ENCODE measurements around the gene TEDDM1. TPM values are rescaled to one million over a fixed set of nuclear protein-coding genes. Genes with fewer than 3 reads are reported as not detected.

TEDDM1 gene
- polyA plus RNA-seq, 1 of the 3 experiments (the other 2 are of a cell fraction): not detected

GRCh38 chr1:182406012-182406411, 5.5 kb upstream of the TEDDM1 start:
- 5% methylated on average over 1 of the region's 1 CpG for WGBS (ENCODE audit: low lambda C conversion rate)
- CTCF ChIA-PET: interaction anchor here (1.3 to 2.6 kb wide), 5 partner anchors 10 to 377 kb away, joined by 3 to 14 read pairs (median 7); no protein-coding TSS in a partner anchor
- no peak for TF ChIP-seq MXI1 (IDR thresholded peaks at IDR 0.05; ENCODE audit: low read depth, low read length)

GRCh38 chr1:182405578-182405977, 5.1 kb upstream of the TEDDM1 start:
- CTCF ChIA-PET: interaction anchor here (0.8 to 2.6 kb wide), 8 partner anchors 9 to 377 kb away, joined by 3 to 14 read pairs (median 4); no protein-coding TSS in a partner anchor
- Histone ChIP-seq H3K79me2 (ENCODE audit: insufficient read depth) (no peaks in the 10 kb centered on the region), H3K9me3 (no peaks in the 10 kb centered on the region), H3K4me3 (ENCODE audit: low read depth in 2 of 2, low read length in 1 of 2) (no peak overlapping the region), H3K9ac (no peak overlapping the region), H3K4me1 (ENCODE audit: control insufficient read depth in 1 of 2, insufficient read depth in 2 of 2, low read depth in 1 of 2, low read length in 1 of 2) (no peaks in the 10 kb centered on the region), H3K36me3 (replicated peaks in 1 of 2; ENCODE audit: control insufficient read depth in 1 of 2, insufficient read depth in 2 of 2, low read length in 1 of 2) (no peaks in the 10 kb centered on the region), H3K27ac (ENCODE audit: low read depth in 2 of 2, low read length in 1 of 2) (no peak overlapping the region), H3K27me3 (ENCODE audit: insufficient read depth) (no peaks in the 10 kb centered on the region), H3K9me2 (no peaks in the 10 kb centered on the region), H3K4me2 (no peak overlapping the region), H2AFZ (ENCODE audit: low read depth) (no peak overlapping the region), H4K20me1 (ENCODE audit: insufficient read depth) (no peaks in the 10 kb centered on the region), H3F3A (replicated peaks; ENCODE audit: insufficient read depth) (no peaks in the 10 kb centered on the region)
- TF ChIP-seq, protein P1, sequence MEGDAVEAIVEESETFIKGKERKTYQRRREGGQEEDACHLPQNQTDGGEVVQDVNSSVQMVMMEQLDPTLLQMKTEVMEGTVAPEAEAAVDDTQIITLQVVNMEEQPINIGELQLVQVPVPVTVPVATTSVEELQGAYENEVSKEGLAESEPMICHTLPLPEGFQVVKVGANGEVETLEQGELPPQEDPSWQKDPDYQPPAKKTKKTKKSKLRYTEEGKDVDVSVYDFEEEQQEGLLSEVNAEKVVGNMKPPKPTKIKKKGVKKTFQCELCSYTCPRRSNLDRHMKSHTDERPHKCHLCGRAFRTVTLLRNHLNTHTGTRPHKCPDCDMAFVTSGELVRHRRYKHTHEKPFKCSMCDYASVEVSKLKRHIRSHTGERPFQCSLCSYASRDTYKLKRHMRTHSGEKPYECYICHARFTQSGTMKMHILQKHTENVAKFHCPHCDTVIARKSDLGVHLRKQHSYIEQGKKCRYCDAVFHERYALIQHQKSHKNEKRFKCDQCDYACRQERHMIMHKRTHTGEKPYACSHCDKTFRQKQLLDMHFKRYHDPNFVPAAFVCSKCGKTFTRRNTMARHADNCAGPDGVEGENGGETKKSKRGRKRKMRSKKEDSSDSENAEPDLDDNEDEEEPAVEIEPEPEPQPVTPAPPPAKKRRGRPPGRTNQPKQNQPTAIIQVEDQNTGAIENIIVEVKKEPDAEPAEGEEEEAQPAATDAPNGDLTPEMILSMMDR (IDR thresholded peaks at IDR 0.05): no peak
- TF ChIP-seq PBX3 (IDR thresholded peaks at IDR 0.05) (no peak), EP300 (IDR thresholded peaks at IDR 0.05; ENCODE audit: borderline replicate concordance in 1 of 2, low read depth in 1 of 2, low read length in 1 of 2) (no peak), ZBTB33 (IDR thresholded peaks at IDR 0.05; ENCODE audit: borderline replicate concordance, low read depth) (no peak), RXRA (IDR thresholded peaks at IDR 0.05; ENCODE audit: borderline replicate concordance, low read depth) (no peak), RCOR1 (IDR thresholded peaks at IDR 0.05; ENCODE audit: low read length) (no peak), FOSL2 (IDR thresholded peaks at IDR 0.05; ENCODE audit: borderline replicate concordance, low read depth) (no peak), JUND (IDR thresholded peaks at IDR 0.05) (no peak), YY1 (IDR thresholded peaks at IDR 0.05; ENCODE audit: low read depth) (no peak), POLR2AphosphoS5 (IDR thresholded peaks at IDR 0.05; ENCODE audit: low read depth, low read length) (no peak), MXI1 (IDR thresholded peaks at IDR 0.05; ENCODE audit: low read depth, low read length) (no peak), FOXJ3 (CRISPR knock-in tag; IDR thresholded peaks at IDR 0.05) (no peak), NFIC (IDR thresholded peaks at IDR 0.05; ENCODE audit: borderline replicate concordance) (no peak), ELF1 (IDR thresholded peaks at IDR 0.05) (no peak), TAF1 (IDR thresholded peaks at IDR 0.05; ENCODE audit: borderline replicate concordance, low read depth, low read length) (no peak)
- TF ChIP-seq, protein P2, sequence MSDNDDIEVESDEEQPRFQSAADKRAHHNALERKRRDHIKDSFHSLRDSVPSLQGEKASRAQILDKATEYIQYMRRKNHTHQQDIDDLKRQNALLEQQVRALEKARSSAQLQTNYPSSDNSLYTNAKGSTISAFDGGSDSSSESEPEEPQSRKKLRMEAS (IDR thresholded peaks at IDR 0.05; ENCODE audit: low read depth): no peak
- TF ChIP-seq, protein P3, sequence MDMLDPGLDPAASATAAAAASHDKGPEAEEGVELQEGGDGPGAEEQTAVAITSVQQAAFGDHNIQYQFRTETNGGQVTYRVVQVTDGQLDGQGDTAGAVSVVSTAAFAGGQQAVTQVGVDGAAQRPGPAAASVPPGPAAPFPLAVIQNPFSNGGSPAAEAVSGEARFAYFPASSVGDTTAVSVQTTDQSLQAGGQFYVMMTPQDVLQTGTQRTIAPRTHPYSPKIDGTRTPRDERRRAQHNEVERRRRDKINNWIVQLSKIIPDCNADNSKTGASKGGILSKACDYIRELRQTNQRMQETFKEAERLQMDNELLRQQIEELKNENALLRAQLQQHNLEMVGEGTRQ (IDR thresholded peaks at IDR 0.05; ENCODE audit: borderline replicate concordance, low read depth, low read length): no peak
- TF ChIP-seq, protein P4, sequence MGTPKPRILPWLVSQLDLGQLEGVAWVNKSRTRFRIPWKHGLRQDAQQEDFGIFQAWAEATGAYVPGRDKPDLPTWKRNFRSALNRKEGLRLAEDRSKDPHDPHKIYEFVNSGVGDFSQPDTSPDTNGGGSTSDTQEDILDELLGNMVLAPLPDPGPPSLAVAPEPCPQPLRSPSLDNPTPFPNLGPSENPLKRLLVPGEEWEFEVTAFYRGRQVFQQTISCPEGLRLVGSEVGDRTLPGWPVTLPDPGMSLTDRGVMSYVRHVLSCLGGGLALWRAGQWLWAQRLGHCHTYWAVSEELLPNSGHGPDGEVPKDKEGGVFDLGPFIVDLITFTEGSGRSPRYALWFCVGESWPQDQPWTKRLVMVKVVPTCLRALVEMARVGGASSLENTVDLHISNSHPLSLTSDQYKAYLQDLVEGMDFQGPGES (IDR thresholded peaks at IDR 0.05; ENCODE audit: low read depth, low read length): no peak
- POLR2A ChIA-PET: interaction anchor here (1.1 kb wide), 1 partner anchor 14 kb away, joined by 4 read pairs; the partner anchor contains the start of gene GLUL
- DNase-seq: no peak
- 33% methylated on average over 1 of the region's 1 CpG for WGBS (ENCODE audit: low lambda C conversion rate)

More at GRCh38 chr1:182406012-182406411, 5.5 kb upstream of the TEDDM1 start:
- H3K79me2 ChIP-seq (ENCODE audit: insufficient read depth): no peaks in the 10 kb centered on the region
- H3K27me3 ChIP-seq (ENCODE audit: insufficient read depth): no peaks in the 10 kb centered on the region
- H3K27ac ChIP-seq (ENCODE audit: low read depth in 2 of 2, low read length in 1 of 2): no peak overlapping the region
- no peaks in the 10 kb centered on the region for H3K9me3 ChIP-seq
- H3K9me2 ChIP-seq: no peaks in the 10 kb centered on the region
- H3K4me2 ChIP-seq: no peak overlapping the region
- H3K4me1 ChIP-seq (ENCODE audit: control insufficient read depth in 1 of 2, insufficient read depth in 2 of 2, low read depth in 1 of 2, low read length in 1 of 2): no peaks in the 10 kb centered on the region
- no peaks in the 10 kb centered on the region for H3F3A ChIP-seq (replicated peaks; ENCODE audit: insufficient read depth)
- no peak for DNase-seq
- H4K20me1 ChIP-seq (ENCODE audit: insufficient read depth): no peaks in the 10 kb centered on the region
- H3K36me3 ChIP-seq (replicated peaks in 1 of 2; ENCODE audit: control insufficient read depth in 1 of 2, insufficient read depth in 2 of 2, low read length in 1 of 2): no peaks in the 10 kb centered on the region
- H3K4me3 ChIP-seq (ENCODE audit: low read depth in 2 of 2, low read length in 1 of 2): no peak overlapping the region
- no peak overlapping the region for H3K9ac ChIP-seq
- H2AFZ ChIP-seq (ENCODE audit: low read depth): no peak overlapping the region
- POLR2A ChIA-PET: no interaction called here
